K562 (cell line): ENCODE measurements around the gene LMNA. TPM values are rescaled to one million over a fixed set of nuclear protein-coding genes. Genes with fewer than 3 reads are reported as not detected.

Experiments
- BDP1 ChIP-seq: IDR thresholded peaks from 3 replicates; pipeline ENCODE4 v1.6.1; 2011; ENCODE audit not compliant: insufficient read length, insufficient read depth
- CHD1 ChIP-seq: fragments of 200-600 bp; sonication (generic); IDR thresholded peaks from one replicate; pipeline ENCODE4 v1.6.1; 2012; ENCODE audit warnings: mild to moderate bottlenecking, moderate library complexity, low read length, inconsistent platforms
- CREM ChIP-seq: IDR thresholded peaks from 2 replicates; pipeline ENCODE4 v1.6.1; 2014; ENCODE audit warnings: antibody characterized with exemption, low read depth
- FOS ChIP-seq: IDR thresholded peaks from 3 replicates; pipeline ENCODE4 v1.6.1; 2011; ENCODE audit not compliant: insufficient read length; ENCODE audit errors: extremely low read depth
- HMBOX1 ChIP-seq: sonication (generic); IDR thresholded peaks from 2 replicates; pipeline ENCODE4 v1.6.1; 2016
- IFI16 ChIP-seq: fragments of 250-450 bp; sonication (Bioruptor Pico); IDR thresholded peaks from 2 replicates; pipeline ENCODE4 v2.1.2; 2022; ENCODE audit warnings: mild to moderate bottlenecking, inconsistent platforms
- LCOR ChIP-seq: sonication (generic); formaldehyde crosslinking; IDR thresholded peaks from 2 replicates; pipeline ENCODE4 v1.8.0; 2022; ENCODE audit warnings: mild to moderate bottlenecking, missing genetic modification reagents
- NR0B1 ChIP-seq: fragments of 450-650 bp; IDR thresholded peaks from one replicate; pipeline ENCODE4 v1.6.1; 2018; ENCODE audit warnings: mild to moderate bottlenecking, moderate library complexity; ENCODE audit not compliant: partially characterized antibody
- NR2C2 ChIP-seq, 2 experiments: fragments of 200-800 bp in 1 of 2; sonication (Bioruptor generic) in 1 of 2; sonication (generic) in 1 of 2; formaldehyde crosslinking in 1 of 2; IDR thresholded peaks; 2 replicates each; pipeline versions ENCODE4 v1.6.1 to v1.8.0; 2016 to 2022; ENCODE audit warnings: mild to moderate bottlenecking in 1 of 2, missing compliant biosample characterization in 1 of 2, missing genetic modification characterization in 1 of 2, missing genetic modification reagents in 1 of 2
- PPARD ChIP-seq: fragments of 250-450 bp; sonication (Bioruptor Pico); IDR thresholded peaks from 2 replicates; pipeline ENCODE4 v1.8.0; 2022; ENCODE audit warnings: inconsistent platforms, mild to moderate bottlenecking, moderate library complexity
- RUNX1 ChIP-seq: sonication (generic); IDR thresholded peaks from 2 replicates; pipeline ENCODE4 v1.6.1; 2016; ENCODE audit warnings: antibody characterized with exemption, low read depth
- SAFB ChIP-seq: fragments of 200-400 bp; formaldehyde crosslinking; IDR thresholded peaks from 2 replicates; pipeline ENCODE4 v1.6.1; 2017; ENCODE audit warnings: low read depth, low read length, borderline replicate concordance
- SP1 ChIP-seq: sonication (generic); formaldehyde crosslinking; IDR thresholded peaks from 2 replicates; pipeline ENCODE4 v1.8.1; 2022; ENCODE audit warnings: mild to moderate bottlenecking, missing genetic modification reagents
- SREBF2 ChIP-seq: sonication (generic); formaldehyde crosslinking; IDR thresholded peaks from 2 replicates; pipeline ENCODE4 v1.4.0; 2020; ENCODE audit warnings: mild to moderate bottlenecking, missing genetic modification reagents
- VEZF1 ChIP-seq: fragments of 200-800 bp; sonication (Bioruptor generic); IDR thresholded peaks from 2 replicates; pipeline ENCODE4 v1.6.1; 2017; ENCODE audit warnings: missing genetic modification characterization, missing compliant biosample characterization
- ZFX ChIP-seq: sonication (generic); formaldehyde crosslinking; IDR thresholded peaks from 2 replicates; pipeline ENCODE4 v1.8.0; 2022; ENCODE audit warnings: mild to moderate bottlenecking, missing genetic modification reagents, moderate library complexity
- ZNF431 ChIP-seq: sonication (generic); formaldehyde crosslinking; IDR thresholded peaks from 2 replicates; pipeline ENCODE4 v1.8.0; 2022; ENCODE audit warnings: mild to moderate bottlenecking, missing genetic modification reagents
- ZNF592 ChIP-seq: fragments of 450-650 bp; IDR thresholded peaks from 2 replicates; pipeline ENCODE4 v1.6.1; 2017; ENCODE audit warnings: antibody characterized with exemption, mild to moderate bottlenecking
- ZNF766 ChIP-seq: fragments of 200-800 bp; sonication (Bioruptor generic); conservative IDR thresholded peaks from 2 replicates; pipeline ENCODE4 v1.6.1; 2016; ENCODE audit warnings: missing genetic modification characterization, missing compliant biosample characterization
- polyA plus RNA-seq, 8 experiments: library from polyadenylated mRNA; depleted of rRNA in 4 of 8; stranded (reverse) in 5 of 8; unstranded in 3 of 8; fragments of >200 nt; fragmentation: Nextera tagmentation in 2 of 8; fragmentation: Illumina TruSeq in 1 of 8; extraction: Ambion mirVana in 2 of 8; extraction: Trizol in 1 of 8; gene quantifications; 2 replicates each; pipeline versions ENCODE4 v1.2.1 to v1.2.3, GENCODE V29; 2011 to 2014; ENCODE audit warnings: inconsistent platforms in 1 of 8, missing spikeins in 1 of 8
- total RNA-seq, 7 experiments: library from RNA; depleted of rRNA in 6 of 7; stranded (reverse); fragments of >200 nt in 6 of 7; fragmentation: Illumina TruSeq in 2 of 7; extraction: Trizol in 2 of 7; gene quantifications; 2 replicates each; pipeline versions ENCODE4 v1.2.1 to v1.2.3, GENCODE V29; 2011 to 2021; ENCODE audit warnings: low replicate concordance in 1 of 7

Gene LMNA
- total and polyA plus RNA-seq, 9 of the 15 experiments (the other 6 are each of a cell fraction or from before 2014, with no cell fraction given): 1.00 to 347 (median 88.2) TPM

GRCh38 chr1:156115514-156116374, 1.2 kb downstream of the LMNA start (continued):
- TF ChIP-seq IFI16 (CRISPR knock-in tag) (no peak), RUNX1 (no peak), NR2C2 (CRISPR knock-in tag; IDR thresholded peaks at IDR 0.05) (0 out of 2 replicates have a peak, but pooled peaks have one; percentile 54), NR2C2 (tag; IDR thresholded peaks at IDR 0.05) (no peak), FOS (no peak), ZNF592 (peak; percentile 20; the same call in 1 of the 2 replicates), CREM (peak; percentile 24; the same call in 1 of the 2 replicates), VEZF1 (CRISPR knock-in tag) (peak; percentile 37), ZNF431 (CRISPR knock-in tag) (no peak), LCOR (CRISPR knock-in tag) (no peak), SAFB (no peak), SP1 (CRISPR knock-in tag) (peak; percentile 52), PPARD (CRISPR knock-in tag) (no peak), HMBOX1 (no peak), ZNF766 (CRISPR knock-in tag) (no peak), ZFX (CRISPR knock-in tag) (peak; percentile 4; the same call in 1 of the 2 replicates), SREBF2 (CRISPR knock-in tag) (no peak), CHD1 (peak; percentile 59), NR0B1 (no peak), BDP1 (no peak)
